ENCODE results near the gene MTOR.
"Not testable (repeated sequence)": the region's sequence is repeated elsewhere in the genome, so short reads cannot be mapped to it uniquely, and the experiment has no call there.

DNA sequence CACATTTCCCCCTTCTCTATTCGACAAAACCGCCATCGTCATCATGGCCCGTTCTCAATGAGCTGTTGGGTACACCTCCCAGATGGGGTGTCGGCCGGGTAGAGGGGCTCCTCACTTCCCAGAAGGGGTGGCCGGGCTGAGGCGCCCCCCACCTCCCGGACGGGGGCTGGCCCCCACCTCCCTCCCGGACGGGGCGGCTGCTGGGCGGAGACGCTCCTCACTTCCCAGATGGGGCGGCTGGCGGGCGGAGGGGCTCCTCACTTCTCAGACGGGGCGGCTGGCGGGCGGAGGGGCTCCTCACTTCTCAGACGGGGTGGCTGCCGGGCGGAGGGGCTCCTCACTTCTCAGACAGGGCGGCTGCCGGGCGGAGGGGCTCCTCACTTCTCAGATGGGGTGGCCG is 43.2 kb upstream of the MTOR start:
- not testable (repeated sequence) for TF ChIP-seq EZH2, EZH2phosphoT487 (IDR thresholded peaks at IDR 0.05)
- TF ChIP-seq, protein P1, sequence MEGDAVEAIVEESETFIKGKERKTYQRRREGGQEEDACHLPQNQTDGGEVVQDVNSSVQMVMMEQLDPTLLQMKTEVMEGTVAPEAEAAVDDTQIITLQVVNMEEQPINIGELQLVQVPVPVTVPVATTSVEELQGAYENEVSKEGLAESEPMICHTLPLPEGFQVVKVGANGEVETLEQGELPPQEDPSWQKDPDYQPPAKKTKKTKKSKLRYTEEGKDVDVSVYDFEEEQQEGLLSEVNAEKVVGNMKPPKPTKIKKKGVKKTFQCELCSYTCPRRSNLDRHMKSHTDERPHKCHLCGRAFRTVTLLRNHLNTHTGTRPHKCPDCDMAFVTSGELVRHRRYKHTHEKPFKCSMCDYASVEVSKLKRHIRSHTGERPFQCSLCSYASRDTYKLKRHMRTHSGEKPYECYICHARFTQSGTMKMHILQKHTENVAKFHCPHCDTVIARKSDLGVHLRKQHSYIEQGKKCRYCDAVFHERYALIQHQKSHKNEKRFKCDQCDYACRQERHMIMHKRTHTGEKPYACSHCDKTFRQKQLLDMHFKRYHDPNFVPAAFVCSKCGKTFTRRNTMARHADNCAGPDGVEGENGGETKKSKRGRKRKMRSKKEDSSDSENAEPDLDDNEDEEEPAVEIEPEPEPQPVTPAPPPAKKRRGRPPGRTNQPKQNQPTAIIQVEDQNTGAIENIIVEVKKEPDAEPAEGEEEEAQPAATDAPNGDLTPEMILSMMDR (IDR thresholded peaks at IDR 0.05), result not testable (repeated sequence)

Data from neural progenitor cell (in vitro differentiated cells).